ENCODE data around the gene KCNIP4. TPM values are rescaled to one million over a fixed set of nuclear protein-coding genes. Genes with fewer than 3 reads are reported as not detected.

The KCNIP4 gene
- total RNA-seq, 1 donor from 2014 or later: not detected

- intact Hi-C loops (cut with DNase I): no loop called here
- DNase-seq (ENCODE audit: low spot score) (no peak), ATAC-seq (no peak)
Observed at GRCh38 chr4:21869978-21870745, 78.4 kb downstream of the KCNIP4 start.

GRCh38 chr4:21864686-21865085, 83.9 kb downstream of the KCNIP4 start:
- no peak for ATAC-seq
- DNase-seq (ENCODE audit: low spot score): no peak
- intact Hi-C loops (cut with DNase I): no loop called here

- intact Hi-C loops (cut with DNase I): no loop called here
- ATAC-seq (no peak), DNase-seq (ENCODE audit: low spot score) (no peak)
Observed at GRCh38 chr4:21862917-21863316, 85.7 kb downstream of the KCNIP4 start.

- intact Hi-C loops (cut with DNase I): no loop called here
- no peak for ATAC-seq
Observed at GRCh38 chr4:21858971-21859370, 89.6 kb downstream of the KCNIP4 start.

GRCh38 chr4:21856754-21857153, 91.8 kb downstream of the KCNIP4 start:
- ATAC-seq: peak; percentile 15
- intact Hi-C loops (cut with DNase I): no loop called here
- no peak for DNase-seq (ENCODE audit: low spot score)

More at GRCh38 chr4:21858971-21859370, 89.6 kb downstream of the KCNIP4 start:
- no peak for DNase-seq (ENCODE audit: low spot score)

- peak; percentile 10 for ATAC-seq
Observed at GRCh38 chr4:21856301-21856700, 92.3 kb downstream of the KCNIP4 start.

GRCh38 chr4:21849077-21849476, 99.5 kb downstream of the KCNIP4 start:
- no peak for DNase-seq (ENCODE audit: low spot score)
- intact Hi-C loops (cut with DNase I): no loop called here

More at GRCh38 chr4:21856301-21856700, 92.3 kb downstream of the KCNIP4 start:
- intact Hi-C loops (cut with DNase I): no loop called here
- no peak for DNase-seq (ENCODE audit: low spot score)

GRCh38 chr4:21848021-21848420, 100.6 kb downstream of the KCNIP4 start:
- no peak for DNase-seq (ENCODE audit: low spot score)
- intact Hi-C loops (cut with DNase I): no loop called here
- ATAC-seq: no peak

More at GRCh38 chr4:21849077-21849476, 99.5 kb downstream of the KCNIP4 start:
- ATAC-seq: no peak

- ATAC-seq (no peak), DNase-seq (ENCODE audit: low spot score) (no peak)
Observed at GRCh38 chr4:21845663-21846062, 102.9 kb downstream of the KCNIP4 start.

GRCh38 chr4:21835712-21836111, 112.9 kb downstream of the KCNIP4 start:
- DNase-seq (ENCODE audit: low spot score): no peak
- ATAC-seq: no peak
- intact Hi-C loops (cut with DNase I): no loop called here

More at GRCh38 chr4:21845663-21846062, 102.9 kb downstream of the KCNIP4 start:
- intact Hi-C loops (cut with DNase I): no loop called here

GRCh38 chr4:21830272-21830671, 118.3 kb downstream of the KCNIP4 start:
- intact Hi-C loops (cut with DNase I): no loop called here
- DNase-seq (ENCODE audit: low spot score) (no peak), ATAC-seq (no peak)

GRCh38 chr4:21827575-21827974, 121.0 kb downstream of the KCNIP4 start:
- ATAC-seq (no peak), DNase-seq (ENCODE audit: low spot score) (no peak)

GRCh38 chr4:21826071-21826470, 122.5 kb downstream of the KCNIP4 start:
- no peak for ATAC-seq
- intact Hi-C loops (cut with DNase I): no loop called here
- no peak for DNase-seq (ENCODE audit: low spot score)

More at GRCh38 chr4:21827575-21827974, 121.0 kb downstream of the KCNIP4 start:
- intact Hi-C loops (cut with DNase I): no loop called here

- intact Hi-C loops (cut with DNase I): no loop called here
- ATAC-seq (no peak), DNase-seq (ENCODE audit: low spot score) (no peak)
Observed at GRCh38 chr4:21819086-21819485, 129.5 kb downstream of the KCNIP4 start.

- no peak for ATAC-seq
- DNase-seq (ENCODE audit: low spot score): no peak
- intact Hi-C loops (cut with DNase I): no loop called here
Observed at GRCh38 chr4:21815651-21816377, 132.8 kb downstream of the KCNIP4 start.

- DNase-seq (ENCODE audit: low spot score) (no peak), ATAC-seq (no peak)
- intact Hi-C loops (cut with DNase I): no loop called here
Observed at GRCh38 chr4:21811565-21811964, 137.0 kb downstream of the KCNIP4 start.

GRCh38 chr4:21806991-21807390, 141.6 kb downstream of the KCNIP4 start:
- ATAC-seq (no peak), DNase-seq (ENCODE audit: low spot score) (no peak)
- intact Hi-C loops (cut with DNase I): no loop called here

GRCh38 chr4:21802406-21802805, 146.2 kb downstream of the KCNIP4 start:
- DNase-seq (ENCODE audit: low spot score): no peak
- intact Hi-C loops (cut with DNase I): no loop called here
- ATAC-seq: no peak

- intact Hi-C loops (cut with DNase I): no loop called here
- DNase-seq (ENCODE audit: low spot score): no peak
- no peak for ATAC-seq
Observed at GRCh38 chr4:21801661-21802385, 146.7 kb downstream of the KCNIP4 start.

GRCh38 chr4:21795091-21795490, 153.5 kb downstream of the KCNIP4 start:
- DNase-seq (ENCODE audit: low spot score): no peak
- no peak for ATAC-seq
- intact Hi-C loops (cut with DNase I): no loop called here
